HG02885 (cell line): ENCODE measurements around the gene XPO5.

ENCODE experiments used
- ATAC-seq: cut with Tn5 transposase; IDR thresholded peaks from one replicate; pipeline ENCODE4 v1.9.1; 2021; ENCODE audit warnings: mild to moderate bottlenecking; ENCODE audit not compliant: unreplicated experiment, poor library complexity

The XPO5 gene

GRCh38 chr6:43477235-43478007, 98.4 kb downstream of the XPO5 start, which contains the start of gene TJAP1:
TJAP1 (plus strand) TSS chr6:43477570; CDS start chr6:43499002, 21,432 bp downstream.
- peak; percentile 98 for ATAC-seq

GRCh38 chr6:43476746-43477145, 99.1 kb downstream of the XPO5 start:
- ATAC-seq = no peak

- no peak for ATAC-seq
Measured at GRCh38 chr6:43475516-43475915, 100.3 kb downstream of the XPO5 start.

GRCh38 chr6:43472515-43472914, 103.3 kb downstream of the XPO5 start:
- no peak for ATAC-seq
